Thymus (tissue), 11 donors: ENCODE results near the gene SNU13. TPM values are rescaled to one million over a fixed set of nuclear protein-coding genes. Genes with fewer than 3 reads are reported as not detected.
A peak's percentile ranks its signal among the peaks of the same experiment; 100 is the strongest.

Experiments used
- DNase-seq, 9 donors: peaks; one replicate each; pipeline ENCODE4 v3.0.0-alpha.2; 2013; ENCODE audit warnings: low spot score in 9 of 9, low read depth in 6 of 9, missing footprints in 1 of 9
- H3K27ac ChIP-seq, 2 donors: one replicate each; pipeline ENCODE4 v1.5.1; 2013; ENCODE audit warnings: control low read depth in 1 of 2, low read depth in 1 of 2, low read length in 1 of 2, mild to moderate bottlenecking in 1 of 2, moderate library complexity in 1 of 2
- H3K27me3 ChIP-seq, 2 donors: one replicate each; pipeline ENCODE4 v1.5.1; 2013; ENCODE audit warnings: low read length in 1 of 2; ENCODE audit not compliant: control insufficient read depth in 2 of 2, insufficient read depth in 1 of 2
- H3K36me3 ChIP-seq, 2 donors: one replicate each; pipeline ENCODE4 v1.5.1; 2013; ENCODE audit warnings: low read length in 1 of 2, mild to moderate bottlenecking in 1 of 2, moderate library complexity in 1 of 2; ENCODE audit not compliant: control insufficient read depth in 2 of 2, insufficient read depth in 2 of 2
- H3K4me1 ChIP-seq, 2 donors: one replicate each; pipeline ENCODE4 v1.5.1; 2013; ENCODE audit warnings: low read length in 2 of 2; ENCODE audit not compliant: control insufficient read depth in 2 of 2, insufficient read depth in 2 of 2
- H3K4me3 ChIP-seq, 2 donors: one replicate each; pipeline ENCODE4 v1.5.1; 2013; ENCODE audit warnings: low read length in 2 of 2, control low read depth in 1 of 2, mild to moderate bottlenecking in 1 of 2
- H3K9me3 ChIP-seq, 2 donors: one replicate each; pipeline ENCODE4 v1.5.1; 2013; ENCODE audit warnings: low read length in 1 of 2, mild to moderate bottlenecking in 1 of 2; ENCODE audit not compliant: control insufficient read depth in 2 of 2, insufficient read depth in 1 of 2
- WGBS: extraction: QIAGEN DNeasy Blood & Tissue Kit; methylation state at CpG from one replicate; pipeline ENCODE4 v1.1.7; 2013; 5-methylcytosine and 5-hydroxymethylcytosine counted together
- polyA plus RNA-seq: library from polyadenylated mRNA; stranded (reverse); fragments of 200-250 nt; gene quantifications from one replicate; pipeline ENCODE4 v1.2.3, GENCODE V29; 2013
- total RNA-seq: library from RNA; stranded (reverse); fragments of 120-200 nt; gene quantifications from one replicate; pipeline ENCODE4 v1.2.4, GENCODE V29; 2013
- donor health status: healthy.

SNU13 gene
- total and polyA plus RNA-seq, 2 donors = 121 to 130 TPM

DNA sequence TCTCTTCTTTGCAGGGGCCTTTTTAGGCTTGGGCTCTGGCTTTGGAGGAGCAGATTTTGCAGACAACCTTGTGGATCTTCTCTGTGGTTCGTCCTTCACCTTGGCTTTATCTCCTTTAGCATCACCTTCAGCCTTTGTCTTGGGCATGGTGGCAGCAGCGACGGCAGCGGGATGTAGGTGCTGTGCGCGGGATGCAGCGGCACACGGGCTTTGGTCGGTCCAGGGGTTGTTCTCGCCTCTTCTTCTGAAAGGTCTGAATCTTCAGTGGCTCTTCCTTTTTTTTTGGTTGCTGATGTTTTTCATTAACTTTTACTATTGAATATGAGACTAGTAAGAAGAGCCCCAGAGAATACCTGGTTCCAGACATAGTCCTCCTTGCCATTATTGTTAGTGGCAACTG, 20.7 kb upstream of the SNU13 start:
- no peak for DNase-seq
- H3K4me1 ChIP-seq = no peaks in the 10 kb centered on the region
- H3K9me3 ChIP-seq = no peaks in the 10 kb centered on the region
- H3K4me3 ChIP-seq = no peak overlapping the region
- no peaks in the 10 kb centered on the region for H3K27me3 ChIP-seq
- H3K36me3 ChIP-seq = no peaks in the 10 kb centered on the region
- WGBS = 97% methylated on average over 10 of the region's 10 CpGs
- H3K27ac ChIP-seq = no peak overlapping the region

DNA sequence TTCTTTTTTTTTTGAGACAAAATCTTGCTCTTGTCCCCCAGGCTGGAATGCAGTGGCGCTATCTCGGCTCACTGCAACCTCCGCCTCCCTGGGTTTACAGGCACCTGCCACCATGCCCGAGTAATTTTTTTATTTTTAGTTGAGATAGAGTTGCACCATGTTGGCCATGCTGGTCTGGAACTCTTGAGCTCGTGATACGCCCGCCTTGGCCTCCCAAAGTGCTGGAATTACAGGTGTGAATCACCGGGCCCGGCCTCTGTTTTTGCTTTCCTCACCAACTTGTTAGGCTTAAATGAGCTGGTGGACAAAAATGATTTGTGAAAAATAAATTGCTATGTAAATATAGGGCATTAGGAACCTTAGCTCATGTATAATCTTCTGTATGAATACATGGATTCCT, 14.1 kb upstream of the SNU13 start:
- H3K9me3 ChIP-seq = peaks cover 0 to 10% of the 10 kb centered on the region in 2 donors
- no peak overlapping the region for H3K4me3 ChIP-seq
- peaks cover 0 to 7% of the 10 kb centered on the region in 2 donors for H3K4me1 ChIP-seq
- no peak overlapping the region for H3K27ac ChIP-seq
- no peaks in the 10 kb centered on the region for H3K36me3 ChIP-seq
- WGBS = 90% methylated on average over 9 of the region's 9 CpGs
- no peak for DNase-seq
- peaks cover 0 to 10% of the 10 kb centered on the region in 2 donors for H3K27me3 ChIP-seq

DNA sequence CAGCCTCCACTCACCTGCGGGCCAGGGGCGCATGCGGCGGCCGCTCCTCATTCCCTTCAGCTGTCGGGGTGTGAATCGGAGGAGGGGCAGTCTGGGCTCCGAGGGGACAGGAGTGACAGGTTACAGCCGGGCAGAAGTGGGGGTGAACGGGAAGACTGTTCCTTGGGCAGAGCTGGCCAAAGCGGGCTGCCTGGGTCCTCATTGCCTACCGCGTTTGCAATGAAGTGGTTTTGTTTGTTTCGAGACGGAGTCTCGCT, 11.4 kb upstream of the SNU13 start:
- Histone ChIP-seq H3K36me3 (no peaks in the 10 kb centered on the region), H3K4me3 (no peak overlapping the region), H3K27ac (no peak overlapping the region), H3K9me3 (peaks cover 0 to 10% of the 10 kb centered on the region in 2 donors), H3K27me3 (peaks cover 0 to 10% of the 10 kb centered on the region in 2 donors), H3K4me1 (peaks cover 3 to 18% of the 10 kb centered on the region in 2 donors)
- DNase-seq = no peak
- 97% methylated on average over 16 of the region's 16 CpGs for WGBS

DNA sequence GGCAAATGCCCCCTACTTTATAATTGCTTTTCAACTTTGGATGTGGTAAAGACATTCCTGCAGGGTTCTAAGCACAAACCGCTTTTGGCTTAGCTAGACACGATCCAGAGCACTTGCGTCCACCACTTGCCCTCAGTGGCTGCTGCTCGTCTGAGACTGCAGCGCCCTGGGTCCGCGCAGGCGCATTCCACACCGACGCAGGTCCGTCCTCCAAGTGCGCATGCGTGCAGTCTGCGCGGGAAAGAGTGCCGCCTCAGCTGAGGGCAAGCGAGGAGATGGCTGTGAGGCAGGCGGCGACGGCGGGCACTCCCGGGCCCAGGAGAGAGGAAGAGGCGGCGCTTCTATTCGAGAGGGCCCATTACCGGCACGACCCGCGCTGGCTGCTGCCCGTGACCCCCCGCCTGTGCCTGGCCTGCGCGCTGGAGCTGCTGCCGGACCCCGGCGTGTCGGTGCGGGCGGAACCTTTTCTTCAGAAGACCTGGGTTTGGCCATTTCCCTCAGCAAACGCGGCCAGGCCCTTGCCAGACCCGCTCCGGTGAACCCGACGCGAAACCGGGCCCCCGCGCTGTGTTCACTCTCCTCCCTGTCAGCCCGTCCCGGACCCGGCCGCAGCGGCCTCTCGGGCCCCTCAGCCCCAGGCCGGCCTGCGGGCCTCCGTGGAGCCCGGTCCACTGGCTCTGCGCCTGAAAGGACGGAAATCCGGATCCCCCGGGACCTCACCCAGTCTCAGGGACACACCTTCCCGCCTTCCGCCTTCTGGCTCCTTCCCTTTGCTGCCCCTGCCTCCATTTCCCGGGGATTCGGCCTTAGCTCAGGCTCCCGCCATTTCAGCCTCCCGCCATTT, 10.8 kb upstream of the SNU13 start, which contains the start of gene MEI1:
TSS of gene MEI1 (plus strand) at position 240 of the 844 bp plus-strand sequence. CDS start at position 276, 36 bp downstream.
- peaks cover 0 to 10% of the 10 kb centered on the region in 2 donors for H3K27me3 ChIP-seq
- peaks cover 0 to 10% of the 10 kb centered on the region in 2 donors for H3K9me3 ChIP-seq
- peaks cover 0 to under 1% of the 10 kb centered on the region in 2 donors for H3K36me3 ChIP-seq
- H3K4me1 ChIP-seq = peaks cover 3 to 18% of the 10 kb centered on the region in 2 donors
- H3K27ac ChIP-seq = no peak within 1 kb of the TSS
- peak in 8 of 9 donors; percentile 62 to 92 (median 84) for DNase-seq
- 56% methylated on average over 69 of the region's 69 CpGs for WGBS
- H3K4me3 ChIP-seq = peak within 1 kb of the TSS in 1 of 2 donors; percentile 25

GRCh38 chr22:41697126-41697775, 8.6 kb upstream of the SNU13 start:
- peaks cover 0 to 10% of the 10 kb centered on the region in 2 donors for H3K9me3 ChIP-seq
- H3K4me3 ChIP-seq = peak overlapping the region in 1 of 2 donors; percentile 22
- H3K36me3 ChIP-seq = peaks cover 4 to 15% of the 10 kb centered on the region in 2 donors
- DNase-seq = peak; percentile 69 to 93 (median 81)
- peaks cover 0 to 10% of the 10 kb centered on the region in 2 donors for H3K27me3 ChIP-seq
- peaks cover 3 to 18% of the 10 kb centered on the region in 2 donors for H3K4me1 ChIP-seq
- no peak overlapping the region for H3K27ac ChIP-seq
- 33% methylated on average over 12 of the region's 12 CpGs for WGBS

GRCh38 chr22:41696703-41697102, 8.0 kb upstream of the SNU13 start:
- peaks cover 0 to 10% of the 10 kb centered on the region in 2 donors for H3K9me3 ChIP-seq
- H3K4me3 ChIP-seq = no peak overlapping the region
- no peak overlapping the region for H3K27ac ChIP-seq
- no peak for DNase-seq
- H3K27me3 ChIP-seq = peaks cover 0 to 10% of the 10 kb centered on the region in 2 donors
- H3K36me3 ChIP-seq = peaks cover 4 to 15% of the 10 kb centered on the region in 2 donors
- 90% methylated on average over 11 of the region's 11 CpGs for WGBS
- H3K4me1 ChIP-seq = peaks cover 3 to 18% of the 10 kb centered on the region in 2 donors

- 98% methylated on average over 2 of the region's 2 CpGs for WGBS
- no peak for DNase-seq
- Histone ChIP-seq H3K36me3 (peaks cover 4 to 15% of the 10 kb centered on the region in 2 donors), H3K4me3 (no peak overlapping the region), H3K9me3 (peaks cover 0 to 10% of the 10 kb centered on the region in 2 donors), H3K4me1 (peaks cover 3 to 18% of the 10 kb centered on the region in 2 donors), H3K27me3 (peaks cover 0 to 10% of the 10 kb centered on the region in 2 donors), H3K27ac (no peak overlapping the region)
Observed at GRCh38 chr22:41695211-41695610, 6.5 kb upstream of the SNU13 start.

GRCh38 chr22:41690476-41690875, 1.8 kb upstream of the SNU13 start:
- 95% methylated on average over 3 of the region's 3 CpGs for WGBS
- Histone ChIP-seq H3K27me3 (no peaks in the 10 kb centered on the region), H3K27ac (no peak overlapping the region), H3K9me3 (peaks cover 0 to 7% of the 10 kb centered on the region in 2 donors), H3K36me3 (peaks cover 4 to 15% of the 10 kb centered on the region in 2 donors), H3K4me3 (no peak overlapping the region), H3K4me1 (peaks cover 8 to 15% of the 10 kb centered on the region in 2 donors)
- DNase-seq = no peak

GRCh38 chr22:41687901-41688364, 734 bp downstream of the SNU13 start:
- Histone ChIP-seq H3K9me3 (peaks cover 0 to 7% of the 10 kb centered on the region in 2 donors), H3K27ac (peak overlapping the region; percentile 98 to 99), H3K4me3 (peak overlapping the region; percentile 74 to 97), H3K27me3 (no peaks in the 10 kb centered on the region), H3K36me3 (peaks cover 0 to under 1% of the 10 kb centered on the region in 2 donors), H3K4me1 (peaks cover 8 to 17% of the 10 kb centered on the region in 2 donors)
- WGBS = under 1% methylated on average over 20 of the region's 20 CpGs
- peak in 4 of 9 donors; percentile 5 to 57 (median 38) for DNase-seq
